22Rv1 (cell line): ENCODE data around the gene HAUS6.

Experiments used
- H3K27ac ChIP-seq: fragments of 450-650 bp; 2 replicates; pipeline ENCODE4 v1.5.1; 2017
- CTCF ChIP-seq: fragments of 450-650 bp; IDR thresholded peaks from 2 replicates; pipeline ENCODE4 v1.5.1; 2017; ENCODE audit warnings: mild to moderate bottlenecking
- ZFX ChIP-seq: fragments of 450-650 bp; IDR thresholded peaks from 2 replicates; pipeline ENCODE4 v1.6.1; 2017; ENCODE audit warnings: antibody characterized with exemption, borderline replicate concordance

HAUS6 gene

GRCh38 chr9:19101203-19101602 is 1.5 kb downstream of the HAUS6 start:
- H3K27ac ChIP-seq, result no peak overlapping the region
- TF ChIP-seq ZFX (no peak), CTCF (no peak)

- H3K27ac ChIP-seq, result 0 out of 2 replicates have a peak overlapping the region, but pooled peaks have one; percentile 7
Observed at GRCh38 chr9:19097431-19097830, 5.3 kb downstream of the HAUS6 start.

DNA sequence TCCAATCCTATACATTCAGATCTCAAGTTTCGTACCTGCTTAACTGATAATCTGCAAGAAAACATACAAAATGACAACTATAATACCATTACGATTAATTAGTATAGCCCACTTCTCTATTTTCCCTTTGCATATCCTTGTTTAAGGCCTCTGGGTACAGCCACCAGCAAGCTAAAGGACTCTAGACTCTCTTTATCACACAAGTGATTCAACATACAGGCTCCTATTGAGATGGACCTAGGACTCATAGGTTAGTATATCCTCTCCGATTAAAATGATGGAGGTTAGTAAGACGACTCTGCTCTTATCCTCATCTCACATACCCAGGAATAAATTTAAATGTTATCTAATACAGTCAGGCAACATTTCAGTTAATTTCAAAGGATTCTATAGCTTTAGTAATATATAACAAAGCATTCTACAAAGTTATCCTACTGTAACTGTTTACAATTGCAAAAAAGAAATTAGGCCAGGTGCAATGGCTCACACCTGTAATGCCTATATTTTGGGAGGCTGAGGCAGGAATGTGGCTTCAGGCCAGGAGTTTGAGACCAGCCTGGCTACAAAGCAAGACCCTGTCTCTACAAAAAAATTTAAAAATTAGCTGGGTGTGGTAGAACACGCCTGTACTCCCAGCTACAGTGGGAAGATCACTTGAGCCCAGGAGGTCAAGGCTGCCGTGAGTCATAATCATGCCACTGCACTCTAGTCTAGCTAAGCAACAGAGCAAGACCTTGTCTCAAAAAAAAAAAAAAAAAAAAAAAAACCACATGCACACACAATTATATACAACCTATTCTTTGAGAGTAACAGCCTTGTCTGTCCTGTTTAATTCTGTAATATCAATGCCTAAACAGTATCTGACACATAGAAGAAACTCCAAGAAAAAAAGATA is 15.4 kb downstream of the HAUS6 start:
- H3K27ac ChIP-seq, result no peak overlapping the region
- TF ChIP-seq CTCF, result no peak
- no peak for TF ChIP-seq ZFX

DNA sequence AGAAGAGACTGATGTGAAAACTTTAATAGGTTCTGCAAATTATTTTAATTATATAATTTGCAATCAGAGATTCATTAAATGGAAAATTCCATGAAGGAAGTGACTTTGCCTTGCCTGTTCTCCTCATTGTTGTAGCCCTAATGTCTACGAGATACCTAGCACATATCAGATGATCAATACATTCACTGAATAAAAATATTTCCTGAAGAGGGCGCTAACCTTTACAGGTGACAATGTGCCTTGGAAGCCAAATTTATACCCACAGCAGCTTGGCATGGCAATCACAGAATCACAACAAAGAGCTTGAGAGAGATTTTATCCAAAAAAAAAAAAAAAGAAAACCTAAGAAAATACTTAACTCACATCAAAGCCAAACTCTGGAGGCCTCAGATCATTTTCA is 17.4 kb downstream of the HAUS6 start:
- TF ChIP-seq ZFX (no peak), CTCF (peak; percentile 70)
- no peak overlapping the region for H3K27ac ChIP-seq

GRCh38 chr9:19074836-19075235 is 27.9 kb downstream of the HAUS6 start:
- no peak overlapping the region for H3K27ac ChIP-seq
- TF ChIP-seq ZFX (no peak), CTCF (no peak)

DNA sequence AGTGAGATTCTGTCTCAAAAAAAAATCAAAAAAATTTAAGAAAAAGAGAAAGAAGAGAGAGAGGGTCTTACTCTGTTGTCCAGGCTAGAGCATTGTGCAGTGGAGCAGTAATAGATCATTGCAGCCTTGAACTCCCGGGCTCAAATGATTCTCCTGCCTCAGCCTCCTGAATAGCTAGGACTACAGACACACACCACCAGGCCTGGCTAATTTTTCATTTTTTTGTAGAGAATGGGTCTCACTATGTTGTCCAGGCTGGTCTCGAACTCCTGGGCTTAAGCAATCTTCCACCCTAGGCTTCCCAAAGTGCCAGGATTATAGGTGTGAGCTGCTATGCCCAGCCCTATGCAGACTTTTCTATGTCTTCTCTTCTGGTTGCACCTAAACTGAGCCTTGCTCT is 28.5 kb downstream of the HAUS6 start:
- TF ChIP-seq ZFX (no peak), CTCF (no peak)
- H3K27ac ChIP-seq, result no peak overlapping the region

- no peak overlapping the region for H3K27ac ChIP-seq
- no peak for TF ChIP-seq ZFX
- no peak for TF ChIP-seq CTCF
Observed at GRCh38 chr9:19057033-19057432, 45.7 kb downstream of the HAUS6 start.
